MM.1S (cell line): ENCODE data around the gene MYH14.
"Not testable (repeated sequence)": the region's sequence is repeated elsewhere in the genome, so short reads cannot be mapped to it uniquely, and the experiment has no call there.

Experiments
- CTCF ChIP-seq: fragments of 300-600 bp; sonication (generic); IDR thresholded peaks from 2 replicates; pipeline ENCODE4 v1.5.1; 2016; ENCODE audit warnings: antibody characterized with exemption, low read length, mixed read lengths
- EZH2 ChIP-seq: fragments of 300-600 bp; sonication (generic); optimal IDR thresholded peaks from 2 replicates; pipeline ENCODE3; 2017; ENCODE audit warnings: low read depth, mild to moderate bottlenecking, antibody characterized with exemption, low read length, mixed read lengths

GRCh38 chr19:50237493-50237892, 34.1 kb downstream of the MYH14 start:
- TF ChIP-seq EZH2 = not testable (repeated sequence)
- 0 out of 2 replicates have a peak, but pooled peaks have one; percentile 13 for TF ChIP-seq CTCF
